GM19397 (cell line): ENCODE results near the gene USP4.
"Not testable (repeated sequence)": the region's sequence is repeated elsewhere in the genome, so short reads cannot be mapped to it uniquely, and the experiment has no call there.

Source experiments
- ATAC-seq: cut with Tn5 transposase; IDR thresholded peaks from one replicate; pipeline ENCODE4 v1.9.1; 2021; ENCODE audit warnings: mild to moderate bottlenecking, moderate library complexity; ENCODE audit not compliant: unreplicated experiment

The USP4 gene

DNA sequence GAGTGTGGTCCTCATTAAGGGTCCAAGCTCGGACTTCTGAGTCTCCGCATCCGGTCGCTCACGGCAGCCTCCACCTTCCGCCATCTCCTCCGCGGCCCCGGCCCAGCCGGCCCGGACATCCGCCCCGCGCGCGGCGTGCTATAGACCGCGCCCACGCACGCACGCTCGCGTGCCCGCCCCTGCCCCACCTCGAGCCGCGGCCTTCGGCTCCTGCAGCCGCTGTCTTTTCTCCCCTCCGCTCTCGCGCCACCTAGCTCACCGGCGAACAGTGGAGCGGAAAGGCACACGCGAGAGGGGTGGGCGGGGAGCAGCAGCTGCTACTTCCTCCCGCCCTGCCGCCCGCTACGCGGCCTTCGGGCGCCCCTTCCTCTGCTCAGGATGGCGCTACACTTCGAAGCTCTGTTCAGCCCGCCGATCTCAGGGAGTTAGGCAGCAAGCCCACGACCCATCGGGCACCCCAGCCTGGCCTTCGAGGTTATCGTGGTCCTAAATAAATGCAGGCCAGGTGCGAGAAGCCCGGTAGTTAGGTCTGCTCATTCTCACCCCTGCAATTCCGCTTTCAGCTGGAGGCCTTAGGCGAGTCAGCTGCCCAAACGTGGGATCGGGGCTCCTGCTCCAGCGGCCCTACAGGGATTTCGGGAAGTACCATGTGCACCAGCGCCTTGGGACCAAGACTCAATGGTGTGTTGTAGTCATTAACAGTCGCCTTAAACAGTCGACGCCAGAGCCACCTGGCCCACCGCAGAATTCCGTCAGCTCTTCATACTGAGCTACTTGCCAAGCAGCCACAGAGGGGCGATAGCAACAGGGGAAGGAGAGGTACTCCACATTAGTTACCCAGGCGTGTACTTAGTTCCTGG is at the start of gene USP4:
TSS of gene USP4 (minus strand) at position 113 of the 860 bp plus-strand sequence. CDS start at position 84, 29 bp downstream.
- ATAC-seq, result peak; percentile 91

GRCh38 chr3:49389297-49389696 is 49.4 kb upstream of the USP4 start:
- ATAC-seq, result no peak

GRCh38 chr3:49388289-49388820 is 48.5 kb upstream of the USP4 start:
- no peak for ATAC-seq

DNA sequence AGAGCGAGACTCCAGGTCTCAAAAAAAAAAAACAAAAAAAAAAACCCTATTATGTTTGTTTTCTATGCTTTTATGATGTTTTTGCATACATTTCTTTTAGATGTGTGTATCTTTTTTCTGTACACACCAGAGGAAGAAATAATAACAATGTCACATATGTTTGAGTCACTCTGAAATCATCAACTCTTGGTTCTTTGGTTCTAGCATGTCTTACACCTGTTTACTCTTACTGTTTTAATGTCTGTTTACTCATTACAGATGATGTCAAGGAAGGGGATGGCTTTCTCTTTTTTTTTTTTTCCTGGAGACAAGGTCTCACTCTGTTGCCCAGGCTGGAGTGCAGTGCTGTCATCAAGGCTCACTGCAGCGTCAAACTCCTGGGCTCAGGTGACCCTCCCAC is 47.9 kb upstream of the USP4 start:
- ATAC-seq, result no peak

DNA sequence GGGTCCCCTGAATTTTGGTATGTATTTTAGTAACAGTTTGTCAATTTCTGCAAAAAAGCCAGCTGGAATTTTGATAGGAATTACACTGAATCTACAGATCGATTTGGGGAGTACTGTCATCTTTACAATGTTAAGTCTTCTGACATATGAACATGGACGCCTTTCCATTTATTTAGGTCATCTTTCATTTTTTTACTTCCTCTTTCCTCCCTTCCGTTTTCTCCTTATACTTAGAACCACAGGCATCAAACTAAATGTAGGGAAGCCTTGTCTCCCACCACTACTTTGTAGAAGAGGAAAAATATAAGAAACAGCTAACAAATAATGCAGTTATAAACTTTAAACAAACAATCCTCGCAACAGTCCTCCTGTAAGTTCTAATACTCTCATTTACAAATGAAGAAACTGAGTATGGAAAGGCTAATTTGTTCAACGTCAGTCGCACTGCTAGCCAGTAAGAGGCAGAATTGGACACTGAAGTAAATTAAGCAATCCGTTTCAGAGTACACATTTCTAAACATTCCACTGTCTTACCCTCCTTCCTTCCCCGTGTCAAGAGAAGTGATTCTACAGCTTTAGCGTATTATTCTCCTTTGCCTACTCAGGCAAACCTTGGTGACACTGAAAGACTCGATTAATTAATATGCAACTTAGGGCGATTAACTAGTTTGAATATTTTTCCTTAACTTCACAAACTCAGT is 46.4 kb upstream of the USP4 start:
- ATAC-seq, result no peak

GRCh38 chr3:49385617-49386016 is 45.8 kb upstream of the USP4 start:
- no peak for ATAC-seq

DNA sequence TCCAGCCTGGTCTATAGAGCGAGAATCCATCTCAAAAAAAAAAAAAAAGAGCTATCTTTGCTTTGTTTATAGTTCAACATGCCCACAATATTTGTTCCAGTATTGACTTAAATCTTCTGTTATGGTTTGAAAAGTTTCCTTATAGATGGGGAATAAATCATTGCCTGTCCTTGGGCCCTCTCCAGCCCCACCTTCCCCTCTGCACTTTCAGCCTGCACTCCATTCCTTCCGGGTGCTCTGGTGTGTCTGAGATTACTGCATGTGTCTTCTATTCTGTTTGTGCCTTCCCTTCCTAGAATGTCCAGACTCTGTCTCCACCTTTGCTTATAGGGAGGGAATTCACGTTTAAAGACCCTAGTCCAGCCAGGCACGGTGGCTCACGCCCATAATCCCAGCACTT is 43.5 kb upstream of the USP4 start:
- ATAC-seq, result no peak

- ATAC-seq, result no peak
These were observed 38.5 kb upstream of the USP4 start for GRCh38 chr3:49378249-49378895.

GRCh38 chr3:49377483-49377882 is 37.6 kb upstream of the USP4 start:
- ATAC-seq, result no peak

DNA sequence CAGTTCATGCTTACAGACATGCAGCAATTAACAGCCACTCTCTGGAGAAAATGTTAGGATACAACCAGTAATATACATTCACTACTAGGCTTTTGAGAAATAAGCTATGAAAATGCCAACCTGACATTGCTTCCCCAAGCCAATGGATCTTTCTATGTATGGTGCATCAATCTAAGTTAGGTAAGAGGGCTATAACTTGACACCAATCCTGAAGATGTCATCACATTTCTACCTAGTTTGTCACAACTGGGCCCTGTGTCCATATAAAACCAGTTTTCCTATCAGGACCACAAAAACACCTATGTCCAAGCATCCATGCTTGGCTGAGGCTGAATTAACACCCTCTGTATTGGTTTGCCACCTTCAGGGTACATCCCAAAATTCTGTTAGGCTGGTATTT is 32.1 kb upstream of the USP4 start:
- ATAC-seq, result no peak

- ATAC-seq, result no peak
These were observed 30.9 kb upstream of the USP4 start for GRCh38 chr3:49370585-49371290.

DNA sequence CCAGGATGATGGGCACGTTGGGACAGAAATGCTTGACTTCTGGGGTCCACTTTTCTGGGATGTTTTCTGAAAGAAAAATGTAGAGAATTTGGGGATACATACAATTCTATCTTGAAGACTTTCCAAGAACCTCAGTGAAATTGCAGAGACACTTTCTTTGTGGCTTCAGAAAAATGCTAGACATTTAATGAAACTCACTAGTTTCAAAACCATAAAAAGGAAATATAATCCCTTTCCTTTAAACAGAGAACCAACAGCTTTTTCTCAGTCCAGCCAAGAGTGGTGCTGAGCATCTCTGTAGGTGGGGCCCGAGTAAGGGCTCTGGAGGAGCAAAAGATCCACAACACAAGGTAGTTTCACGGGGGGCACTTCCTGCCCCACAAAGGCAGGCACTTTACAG is 22.7 kb upstream of the USP4 start:
- ATAC-seq, result no peak

GRCh38 chr3:49359623-49360022 is 19.8 kb upstream of the USP4 start:
- no peak for ATAC-seq

- ATAC-seq, result no peak
These were observed 19.0 kb upstream of the USP4 start for GRCh38 chr3:49358884-49359225.

DNA sequence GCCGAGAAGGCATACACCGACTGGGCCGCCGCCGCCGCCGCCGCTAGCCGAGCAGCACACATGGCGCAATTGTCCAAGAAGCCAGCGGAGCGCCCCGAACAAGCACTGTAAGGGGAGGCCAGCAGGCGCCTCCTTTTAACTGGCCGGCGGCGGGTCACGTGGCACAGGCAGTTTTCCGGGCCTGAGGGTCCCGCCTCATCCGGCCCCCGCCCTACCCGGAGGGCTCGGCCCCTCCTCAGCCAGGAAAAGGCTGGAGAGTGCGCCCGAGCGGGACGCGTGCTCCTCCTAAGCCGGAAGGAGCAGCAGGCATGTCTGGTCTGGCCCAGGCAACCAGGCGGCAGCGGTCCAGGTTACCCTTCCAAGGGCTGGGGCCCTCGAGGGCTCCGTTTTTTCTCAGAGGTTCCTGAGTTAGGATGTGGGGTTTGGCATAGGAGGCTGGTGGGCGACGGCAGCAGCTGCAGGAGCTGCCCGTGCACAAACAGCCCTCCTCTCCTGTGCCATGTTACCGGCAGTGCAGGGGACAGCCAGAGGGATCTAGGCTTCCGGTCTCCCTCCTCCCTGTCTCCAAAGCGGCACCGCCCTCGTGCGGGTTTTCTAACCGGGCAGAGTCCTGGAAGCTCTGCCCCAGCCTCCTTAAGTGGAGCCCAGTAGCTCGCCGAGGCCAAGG is 18.5 kb upstream of the USP4 start, which contains the start of gene GPX1:
TSS of gene GPX1 (minus strand) at position 137 of the 667 bp plus-strand sequence. CDS start at position 62, 75 bp downstream.
- peak; percentile 88 for ATAC-seq

- ATAC-seq, result peak; percentile 36
These were observed 17.8 kb upstream of the USP4 start for GRCh38 chr3:49357443-49358216.

DNA sequence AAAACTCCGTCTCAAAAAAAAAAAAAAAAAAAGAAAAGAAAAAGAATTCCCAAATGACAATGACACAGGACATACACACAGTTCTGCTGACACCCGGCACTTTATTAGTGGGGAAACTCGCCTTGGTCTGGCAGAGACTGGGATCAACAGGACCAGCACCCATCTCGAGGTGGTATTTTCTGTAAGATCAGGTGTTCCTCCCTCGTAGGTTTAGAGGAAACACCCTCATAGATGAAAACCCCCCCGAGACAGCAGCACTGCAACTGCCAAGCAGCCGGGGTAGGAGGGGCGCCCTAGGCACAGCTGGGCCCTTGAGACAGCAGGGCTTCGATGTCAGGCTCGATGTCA is 17.2 kb upstream of the USP4 start:
- not testable (repeated sequence) for ATAC-seq

GRCh38 chr3:49352890-49353421 is 13.1 kb upstream of the USP4 start:
- ATAC-seq, result no peak

GRCh38 chr3:49352281-49352680 is 12.4 kb upstream of the USP4 start:
- ATAC-seq, result no peak
